HG03439 (cell line): Measurements from ENCODE around the gene DKK1.
"Not testable (repeated sequence)": the region's sequence is repeated elsewhere in the genome, so short reads cannot be mapped to it uniquely, and the experiment has no call there.

Source experiments
- ATAC-seq: cut with Tn5 transposase; IDR thresholded peaks from one replicate; pipeline ENCODE4 v1.9.1; 2021; ENCODE audit warnings: mild to moderate bottlenecking, moderate library complexity; ENCODE audit not compliant: unreplicated experiment

DKK1 gene

GRCh38 chr10:52365547-52366432 is 51.7 kb downstream of the DKK1 start:
- ATAC-seq: not testable (repeated sequence)
